Activated T-helper 9 cell treated with anti-CD3 and anti-CD28 coated beads, Interleukin-2, amount 50 U/mL, for 16 hours (primary cell): ENCODE results near the gene NIPAL3.
"Not testable (repeated sequence)": the region's sequence is repeated elsewhere in the genome, so short reads cannot be mapped to it uniquely, and the experiment has no call there.

Experiments used
- DNase-seq: peaks from one replicate; pipeline ENCODE4 v3.0.0-alpha.2; 2020; ENCODE audit warnings: low read depth

Gene NIPAL3

GRCh38 chr1:24491577-24492360 lies 76.2 kb downstream of the NIPAL3 start:
- no peak for DNase-seq

- DNase-seq: not testable (repeated sequence)
Observed at GRCh38 chr1:24492935-24493334, 77.3 kb downstream of the NIPAL3 start.

- DNase-seq: no peak
Observed at GRCh38 chr1:24493785-24494184, 78.2 kb downstream of the NIPAL3 start.

GRCh38 chr1:24498589-24498988 lies 83.0 kb downstream of the NIPAL3 start:
- DNase-seq: no peak

GRCh38 chr1:24500448-24501048 lies 84.9 kb downstream of the NIPAL3 start:
- DNase-seq: no peak

GRCh38 chr1:24501371-24502064 lies 85.9 kb downstream of the NIPAL3 start:
- DNase-seq: no peak

GRCh38 chr1:24502065-24502708 lies 86.6 kb downstream of the NIPAL3 start:
- peak; percentile 72 for DNase-seq

- peak; percentile 84 for DNase-seq
Observed at GRCh38 chr1:24502709-24503058, 87.1 kb downstream of the NIPAL3 start, which contains the start of gene RCAN3. Gene RCAN3, plus strand, starts transcription at chr1:24502836. Its CDS starts 11,537 bp downstream, at chr1:24514373.

- DNase-seq: no peak
Observed at GRCh38 chr1:24503059-24503751, 87.6 kb downstream of the NIPAL3 start.

- no peak for DNase-seq
Observed at GRCh38 chr1:24503870-24504523, 88.4 kb downstream of the NIPAL3 start.

GRCh38 chr1:24504560-24504959 lies 89.0 kb downstream of the NIPAL3 start:
- DNase-seq: no peak

GRCh38 chr1:24505816-24506215 lies 90.2 kb downstream of the NIPAL3 start:
- DNase-seq: no peak

- DNase-seq: no peak
Observed at GRCh38 chr1:24506691-24507381, 91.2 kb downstream of the NIPAL3 start.

GRCh38 chr1:24507405-24507804 lies 91.8 kb downstream of the NIPAL3 start:
- no peak for DNase-seq

GRCh38 chr1:24508911-24509310 lies 93.3 kb downstream of the NIPAL3 start:
- no peak for DNase-seq

GRCh38 chr1:24513706-24514105 lies 98.1 kb downstream of the NIPAL3 start:
- no peak for DNase-seq

- DNase-seq: no peak
Observed at GRCh38 chr1:24514946-24515345, 99.3 kb downstream of the NIPAL3 start.

- not testable (repeated sequence) for DNase-seq
Observed at GRCh38 chr1:24515671-24516209, 100.1 kb downstream of the NIPAL3 start.

- no peak for DNase-seq
Observed at GRCh38 chr1:24516506-24516905, 100.9 kb downstream of the NIPAL3 start.

GRCh38 chr1:24517898-24518297 lies 102.3 kb downstream of the NIPAL3 start:
- DNase-seq: no peak
